GM19452 (cell line): ENCODE measurements around the gene AKNAD1.
"Not testable (repeated sequence)": the region's sequence is repeated elsewhere in the genome, so short reads cannot be mapped to it uniquely, and the experiment has no call there.

ENCODE experiments used
- ATAC-seq: cut with Tn5 transposase; IDR thresholded peaks from one replicate; pipeline ENCODE4 v1.9.1; 2021; ENCODE audit not compliant: unreplicated experiment

Gene AKNAD1

GRCh38 chr1:108785880-108786279 is 71.0 kb downstream of the AKNAD1 start:
- no peak for ATAC-seq

GRCh38 chr1:108785264-108785663 is 71.6 kb downstream of the AKNAD1 start:
- ATAC-seq: no peak

- not testable (repeated sequence) for ATAC-seq
Measured at GRCh38 chr1:108781575-108781944, 75.3 kb downstream of the AKNAD1 start.

GRCh38 chr1:108780937-108781574 is 75.8 kb downstream of the AKNAD1 start:
- ATAC-seq: no peak

GRCh38 chr1:108779455-108779854 is 77.4 kb downstream of the AKNAD1 start:
- no peak for ATAC-seq

- ATAC-seq: no peak
Measured at GRCh38 chr1:108777839-108778238, 79.1 kb downstream of the AKNAD1 start.

- ATAC-seq: no peak
Measured at GRCh38 chr1:108767708-108768107, 89.2 kb downstream of the AKNAD1 start.

- ATAC-seq: no peak
Measured at GRCh38 chr1:108767115-108767514, 89.8 kb downstream of the AKNAD1 start.
